IPS-18a (cell line): Measurements from ENCODE around the gene CSTPP1.

Experiments
- H3K27ac ChIP-seq: one replicate; pipeline ENCODE4 v1.5.1; 2013; ENCODE audit warnings: low read length
- H3K27me3 ChIP-seq: one replicate; pipeline ENCODE4 v1.6.1; 2013; ENCODE audit warnings: mild to moderate bottlenecking, low read length; ENCODE audit not compliant: control insufficient read depth, insufficient read depth
- H3K36me3 ChIP-seq: one replicate; pipeline ENCODE4 v1.6.1; 2013; ENCODE audit warnings: low read depth, low read length; ENCODE audit not compliant: control insufficient read depth
- H3K4me1 ChIP-seq: one replicate; pipeline ENCODE4 v1.6.1; 2013; ENCODE audit warnings: low read depth, low read length; ENCODE audit not compliant: control insufficient read depth
- H3K4me3 ChIP-seq: one replicate; pipeline ENCODE4 v1.5.1; 2013; ENCODE audit warnings: low read length
- H3K9ac ChIP-seq: one replicate; pipeline ENCODE4 v1.6.1; 2013; ENCODE audit warnings: mild to moderate bottlenecking, low read length, moderate library complexity
- H3K9me3 ChIP-seq: one replicate; pipeline ENCODE4 v1.6.1; 2013; ENCODE audit warnings: low read depth, low read length; ENCODE audit not compliant: control insufficient read depth

CSTPP1 gene

DNA sequence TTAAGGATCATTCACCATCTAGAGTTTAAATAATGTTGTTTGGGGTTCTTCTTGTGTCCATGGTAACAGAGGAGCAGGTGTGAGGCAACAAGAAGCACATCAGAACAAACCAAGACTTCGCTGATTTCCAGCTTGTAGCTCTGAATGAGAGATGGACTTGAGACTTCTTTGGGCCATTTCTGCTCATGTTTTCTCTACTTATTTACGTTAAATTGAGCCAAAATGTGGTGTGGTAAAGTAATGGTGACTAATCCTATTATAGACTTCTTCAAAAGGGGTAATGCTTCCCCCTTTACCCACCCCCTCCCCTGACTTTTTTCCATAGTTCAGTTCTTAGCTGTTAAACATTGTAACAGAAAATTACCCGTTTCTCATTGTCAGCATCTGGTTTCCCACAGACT, 65.2 kb downstream of the CSTPP1 start:
- no peak overlapping the region for H3K9ac ChIP-seq

DNA sequence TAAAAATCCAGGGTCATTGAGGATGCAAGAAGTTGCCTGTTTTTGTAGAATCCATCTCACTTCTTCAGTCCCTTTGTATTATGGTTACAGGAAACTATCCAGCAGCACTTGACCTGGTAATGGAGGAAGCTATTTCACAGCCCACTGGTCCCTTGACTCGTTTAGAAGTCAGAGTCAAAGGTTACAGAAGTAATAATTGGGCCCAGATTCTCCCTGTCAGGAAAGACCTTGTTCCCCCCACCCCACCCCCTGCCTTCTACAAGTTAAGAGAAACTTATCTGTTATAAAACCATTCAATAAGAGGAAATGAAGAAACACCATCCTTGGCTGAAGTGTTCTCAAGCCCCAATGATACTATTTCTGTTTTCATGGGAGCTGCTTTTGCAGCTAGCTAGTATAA, 65.8 kb downstream of the CSTPP1 start:
- Histone ChIP-seq H3K36me3 (no peaks in the 10 kb centered on the region), H3K9ac (no peak overlapping the region), H3K4me1 (no peaks in the 10 kb centered on the region), H3K4me3 (no peak overlapping the region), H3K27me3 (no peaks in the 10 kb centered on the region), H3K9me3 (no peaks in the 10 kb centered on the region), H3K27ac (no peak overlapping the region)

More for the DNA sequence above, 65.2 kb downstream of the CSTPP1 start:
- Histone ChIP-seq H3K27me3 (no peaks in the 10 kb centered on the region), H3K4me3 (no peak overlapping the region), H3K27ac (no peak overlapping the region), H3K4me1 (no peaks in the 10 kb centered on the region), H3K36me3 (no peaks in the 10 kb centered on the region), H3K9me3 (no peaks in the 10 kb centered on the region)

DNA sequence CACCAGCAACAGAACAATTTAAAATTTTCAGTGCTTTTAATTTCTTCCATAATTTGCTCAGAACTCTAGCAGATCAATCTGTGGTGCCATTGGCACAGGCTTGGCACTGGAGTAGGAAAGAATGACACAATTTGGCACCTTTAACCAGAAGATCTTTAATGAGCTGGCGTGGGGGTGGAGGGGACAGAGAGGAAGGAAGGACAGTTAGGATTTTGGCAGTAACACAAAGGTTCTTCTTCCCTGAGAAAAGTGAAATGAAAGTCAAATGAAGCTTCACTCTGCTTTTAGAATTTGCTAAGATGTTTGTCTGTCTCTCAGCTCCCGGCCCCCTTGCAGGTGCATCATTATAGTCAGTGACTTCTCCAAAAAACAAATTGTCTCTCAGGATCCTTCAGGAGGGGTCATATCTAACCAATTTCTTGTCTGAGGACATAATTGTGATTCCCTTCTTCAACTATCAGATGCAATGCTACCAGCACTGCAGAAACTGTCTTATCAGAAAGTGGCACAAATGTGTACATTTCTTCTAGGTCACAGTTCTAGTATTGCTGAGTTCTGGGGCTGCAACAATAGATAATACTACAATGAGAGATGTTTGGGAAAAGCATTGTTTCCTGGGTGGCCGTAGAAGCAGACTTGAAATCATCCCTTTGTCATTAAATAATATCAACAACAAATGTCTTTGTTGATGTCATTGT, 66.8 kb downstream of the CSTPP1 start:
- Histone ChIP-seq H3K27me3 (no peaks in the 10 kb centered on the region), H3K36me3 (no peaks in the 10 kb centered on the region), H3K9me3 (no peaks in the 10 kb centered on the region), H3K9ac (no peak overlapping the region), H3K4me3 (no peak overlapping the region), H3K27ac (no peak overlapping the region), H3K4me1 (no peaks in the 10 kb centered on the region)

DNA sequence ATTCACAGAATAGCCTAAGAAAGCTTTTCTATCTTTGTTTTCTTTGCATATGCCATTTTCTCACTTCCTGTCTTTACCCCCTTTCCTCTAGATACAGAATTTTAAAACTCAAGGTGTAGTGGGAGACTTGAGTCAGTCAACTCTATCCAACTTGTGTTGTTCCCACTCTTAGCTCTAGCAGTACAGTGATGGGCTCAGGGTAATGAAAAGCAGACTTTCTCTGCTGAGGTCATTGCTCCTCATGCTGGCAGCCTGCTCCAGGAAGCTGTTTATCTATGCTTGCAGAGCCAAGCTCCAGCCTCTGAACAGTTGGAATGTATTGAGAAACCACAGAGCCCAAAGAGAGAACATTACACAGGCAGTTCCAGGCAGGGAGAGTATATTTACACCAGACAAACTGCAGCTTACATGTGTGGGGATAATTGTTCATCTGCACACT, 68.1 kb downstream of the CSTPP1 start:
- no peaks in the 10 kb centered on the region for H3K27me3 ChIP-seq
- no peaks in the 10 kb centered on the region for H3K4me1 ChIP-seq
- H3K9me3 ChIP-seq = no peaks in the 10 kb centered on the region
- H3K27ac ChIP-seq = no peak overlapping the region
- no peaks in the 10 kb centered on the region for H3K36me3 ChIP-seq
- no peak overlapping the region for H3K4me3 ChIP-seq
- no peak overlapping the region for H3K9ac ChIP-seq

DNA sequence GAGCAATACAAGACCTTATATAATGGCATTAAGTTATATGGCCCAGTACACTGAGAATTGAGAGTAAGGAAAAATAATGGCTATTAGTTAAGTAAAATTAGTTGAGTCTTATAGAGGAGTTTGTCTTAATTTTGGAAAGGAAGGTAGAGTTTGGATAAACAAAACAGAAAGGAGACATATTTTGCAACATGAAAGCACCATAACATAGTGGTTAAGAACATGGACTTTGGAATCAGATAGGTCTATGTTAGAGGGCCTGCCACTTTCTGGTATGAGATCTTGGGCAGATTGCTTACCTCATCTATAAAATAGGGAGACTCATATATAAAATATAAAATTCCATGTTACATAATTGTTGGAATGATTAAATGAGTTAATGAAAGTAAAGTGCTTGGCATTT, 68.9 kb downstream of the CSTPP1 start:
- Histone ChIP-seq H3K9ac (no peak overlapping the region), H3K9me3 (no peaks in the 10 kb centered on the region), H3K27ac (no peak overlapping the region), H3K27me3 (no peaks in the 10 kb centered on the region), H3K4me3 (no peak overlapping the region), H3K4me1 (no peaks in the 10 kb centered on the region), H3K36me3 (no peaks in the 10 kb centered on the region)

DNA sequence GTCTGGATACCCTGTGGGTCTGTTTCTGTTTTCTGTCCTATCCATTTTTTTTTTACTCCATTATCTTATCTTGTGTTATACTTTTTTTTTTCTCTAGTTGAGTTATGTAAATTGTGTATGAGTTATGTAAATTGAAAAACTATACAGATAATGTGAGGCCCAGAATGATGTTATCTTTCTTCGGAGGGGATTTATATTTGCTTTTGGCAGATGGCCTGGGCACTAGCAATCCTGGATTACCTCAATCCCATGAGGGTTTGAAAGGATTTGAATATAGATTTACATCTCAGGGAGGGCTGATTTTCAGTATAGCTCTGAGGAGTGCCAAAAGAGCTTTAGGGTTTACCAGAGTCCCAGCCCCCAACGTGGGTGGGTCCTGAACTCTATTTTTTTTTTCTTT, 71.0 kb downstream of the CSTPP1 start:
- Histone ChIP-seq H3K36me3 (no peaks in the 10 kb centered on the region), H3K9me3 (no peaks in the 10 kb centered on the region), H3K4me1 (no peaks in the 10 kb centered on the region), H3K4me3 (no peak overlapping the region), H3K27ac (no peak overlapping the region), H3K27me3 (no peaks in the 10 kb centered on the region), H3K9ac (no peak overlapping the region)

DNA sequence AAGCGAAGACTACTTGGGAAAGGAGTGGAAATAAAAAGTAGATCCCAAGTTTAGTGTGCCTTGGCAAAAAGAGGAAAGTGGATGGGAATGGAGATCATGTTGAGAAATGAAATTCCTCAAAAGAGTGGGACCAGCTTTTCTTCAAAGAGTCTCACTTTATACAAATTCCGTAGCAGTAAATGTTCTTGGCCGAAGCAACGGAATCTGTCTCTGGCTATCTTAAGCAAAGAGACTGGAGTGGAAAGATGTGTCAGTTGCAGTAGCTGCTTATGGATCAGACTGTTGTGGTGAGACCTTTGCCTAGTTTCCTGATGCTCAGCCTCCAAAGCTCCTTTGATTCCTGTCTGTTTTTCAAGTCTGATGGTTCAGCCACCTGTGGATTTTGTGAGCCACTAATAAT, 73.6 kb downstream of the CSTPP1 start:
- no peaks in the 10 kb centered on the region for H3K9me3 ChIP-seq
- no peaks in the 10 kb centered on the region for H3K36me3 ChIP-seq
- no peak overlapping the region for H3K4me3 ChIP-seq
- no peak overlapping the region for H3K27ac ChIP-seq
- no peaks in the 10 kb centered on the region for H3K27me3 ChIP-seq
- H3K4me1 ChIP-seq = no peaks in the 10 kb centered on the region
- no peak overlapping the region for H3K9ac ChIP-seq

DNA sequence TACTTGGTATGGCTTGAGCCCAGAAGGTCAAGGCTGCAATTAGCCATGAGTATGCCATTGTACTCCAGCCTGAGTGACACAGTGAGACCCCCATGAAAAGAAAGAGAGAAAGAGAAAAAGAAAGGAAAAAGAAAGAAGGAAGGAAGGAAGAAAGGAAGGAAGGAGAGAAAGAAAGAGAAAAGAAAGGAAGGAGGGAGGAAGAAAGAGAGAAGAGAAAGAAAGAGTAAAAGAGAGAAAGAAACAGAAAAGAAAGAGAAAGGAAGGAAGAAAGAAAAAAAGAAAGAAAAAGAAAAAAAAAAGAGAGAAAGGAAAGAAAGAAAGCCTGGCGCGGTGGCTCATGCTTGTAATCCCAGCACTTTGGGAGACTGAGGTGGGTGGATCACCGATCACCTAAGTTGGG, 77.5 kb downstream of the CSTPP1 start:
- Histone ChIP-seq H3K27ac (no peak overlapping the region), H3K9ac (no peak overlapping the region), H3K27me3 (no peaks in the 10 kb centered on the region), H3K4me1 (no peaks in the 10 kb centered on the region), H3K9me3 (no peaks in the 10 kb centered on the region), H3K36me3 (no peaks in the 10 kb centered on the region), H3K4me3 (no peak overlapping the region)

DNA sequence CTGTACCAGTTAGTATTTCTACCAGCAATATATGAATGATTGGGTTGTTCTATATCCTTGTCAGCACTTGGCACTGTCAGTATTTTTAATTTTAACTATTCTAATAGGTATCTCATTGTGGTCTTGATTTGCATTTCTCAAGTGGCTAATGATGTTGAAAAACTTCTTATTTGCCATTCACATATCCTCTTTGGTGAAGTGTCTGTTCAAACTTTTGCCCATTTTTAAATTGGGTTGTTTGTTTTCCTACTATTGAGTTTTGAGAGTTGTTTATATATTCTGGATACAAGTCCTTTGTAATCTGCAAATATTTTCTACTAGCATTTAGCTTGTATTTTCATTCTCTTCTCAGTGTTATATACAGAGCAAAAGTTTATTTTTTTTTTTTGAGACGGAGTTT, 82.1 kb downstream of the CSTPP1 start:
- H3K27ac ChIP-seq = no peak overlapping the region
- no peaks in the 10 kb centered on the region for H3K36me3 ChIP-seq
- H3K9ac ChIP-seq = no peak overlapping the region
- peaks cover 17% of the 10 kb centered on the region for H3K4me1 ChIP-seq
- H3K27me3 ChIP-seq = no peaks in the 10 kb centered on the region
- no peaks in the 10 kb centered on the region for H3K9me3 ChIP-seq
- no peak overlapping the region for H3K4me3 ChIP-seq

DNA sequence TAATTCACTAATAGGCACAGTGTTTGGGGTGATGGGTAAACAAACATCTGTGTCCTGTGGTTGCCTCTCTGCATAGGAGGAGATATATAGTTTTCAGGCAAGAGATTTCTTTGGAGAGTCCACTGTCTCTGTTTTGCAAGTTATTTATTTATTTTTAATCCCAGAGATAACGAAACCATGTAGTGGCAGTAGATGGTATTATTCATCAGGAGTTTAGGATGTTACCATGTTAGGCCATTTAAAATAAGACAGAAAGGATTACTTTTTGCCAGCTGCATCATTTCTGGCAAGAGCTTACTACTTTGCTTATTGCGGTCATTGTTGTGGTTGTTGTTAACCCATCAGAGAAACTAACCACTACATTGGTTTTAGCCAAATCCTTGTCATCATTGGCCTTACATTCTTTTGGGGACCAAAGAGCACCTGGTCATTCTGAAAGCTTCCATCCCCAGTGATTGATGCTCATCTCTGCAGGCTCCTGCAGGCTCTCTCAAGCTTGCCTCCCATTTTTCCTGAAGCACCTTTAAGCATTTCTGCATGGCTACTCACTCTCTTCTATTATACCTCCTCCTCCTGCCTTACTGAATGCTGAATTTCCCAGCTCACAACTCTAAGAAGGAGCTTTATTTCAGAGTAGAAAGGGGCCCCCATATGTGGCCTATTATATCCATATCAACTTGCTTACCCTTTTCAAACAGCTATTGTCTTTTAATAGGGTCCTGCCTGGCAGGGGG, 84.4 kb downstream of the CSTPP1 start:
- H3K4me1 ChIP-seq = peaks cover 17% of the 10 kb centered on the region

DNA sequence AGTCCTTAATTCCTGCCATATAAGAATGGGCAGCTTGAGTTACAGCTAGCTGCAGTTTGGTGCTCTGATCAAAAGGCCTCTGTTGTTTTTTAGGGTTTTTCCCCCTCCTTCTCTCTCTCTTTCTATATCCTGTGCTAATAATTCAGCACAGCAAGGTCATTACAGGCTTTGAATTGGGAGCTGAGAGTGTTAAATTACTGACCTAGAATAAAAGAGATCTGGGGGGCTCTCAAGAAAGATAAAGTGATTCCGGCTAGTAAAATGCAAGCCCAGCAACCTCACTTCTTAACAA, 84.9 kb downstream of the CSTPP1 start:
- H3K9ac ChIP-seq = no peak overlapping the region
- no peak overlapping the region for H3K27ac ChIP-seq
- H3K36me3 ChIP-seq = no peaks in the 10 kb centered on the region
- no peak overlapping the region for H3K4me3 ChIP-seq
- no peaks in the 10 kb centered on the region for H3K9me3 ChIP-seq
- no peaks in the 10 kb centered on the region for H3K27me3 ChIP-seq
- peaks cover 17% of the 10 kb centered on the region for H3K4me1 ChIP-seq

More for the DNA sequence above, 84.4 kb downstream of the CSTPP1 start:
- no peak overlapping the region for H3K27ac ChIP-seq
- no peaks in the 10 kb centered on the region for H3K27me3 ChIP-seq
- no peak overlapping the region for H3K4me3 ChIP-seq
- H3K9ac ChIP-seq = no peak overlapping the region
- H3K9me3 ChIP-seq = no peaks in the 10 kb centered on the region
- no peaks in the 10 kb centered on the region for H3K36me3 ChIP-seq

DNA sequence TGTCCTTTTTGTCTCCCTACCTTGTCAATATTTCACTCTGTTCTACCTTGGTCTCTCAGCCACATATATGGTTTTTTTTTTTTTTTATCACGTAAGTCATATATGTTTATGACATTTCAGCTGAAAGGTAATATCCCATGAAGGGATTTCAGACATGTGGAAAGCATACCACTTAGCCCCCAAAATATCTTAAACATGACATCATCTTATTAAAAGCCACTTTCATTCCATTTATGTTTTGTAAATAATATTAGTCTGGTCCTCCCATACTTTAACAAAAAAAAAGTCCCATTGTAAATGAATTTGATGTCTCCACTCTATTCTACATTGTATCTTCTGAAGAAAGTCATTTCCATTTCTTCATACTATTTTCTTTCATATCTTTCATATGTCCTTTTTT, 85.4 kb downstream of the CSTPP1 start:
- H3K27me3 ChIP-seq = no peaks in the 10 kb centered on the region
- no peaks in the 10 kb centered on the region for H3K9me3 ChIP-seq

More for the DNA sequence above, 85.4 kb downstream of the CSTPP1 start:
- Histone ChIP-seq H3K9ac (no peak overlapping the region), H3K36me3 (no peaks in the 10 kb centered on the region), H3K4me1 (peaks cover 17% of the 10 kb centered on the region), H3K27ac (no peak overlapping the region), H3K4me3 (no peak overlapping the region)
